AG04450 (cell line): ENCODE results near the gene PRLR. TPM values are rescaled to one million over a fixed set of nuclear protein-coding genes. Genes with fewer than 3 reads are reported as not detected.

ENCODE experiments used
- CTCF ChIA-PET: fragments of 300-600, 350-600 bp; formaldehyde crosslinking; extraction: SDS; loops from one replicate; lab custom pipeline; 2022; ENCODE audit warnings: antibody characterized with exemption, inconsistent platforms; lab: Charles Lee
- POLR2A ChIA-PET: fragments of 350-600 bp; formaldehyde crosslinking; extraction: SDS; loops from one replicate; lab custom pipeline; 2021; ENCODE audit warnings: antibody characterized with exemption, inconsistent platforms; lab: Yijun Ruan, JAX
- DNase-seq: peaks from one replicate; pipeline ENCODE4 v3.0.0-alpha.2; 2011; ENCODE audit warnings: low read depth, low spot score
- H3K27ac ChIP-seq: one replicate; pipeline ENCODE4 v1.5.1; 2012; ENCODE audit warnings: low read depth, low read length, control low read depth
- H3K27me3 ChIP-seq: one replicate; pipeline ENCODE4 v1.6.0; 2012; ENCODE audit warnings: low read length; ENCODE audit not compliant: control insufficient read depth, insufficient read depth
- H3K4me3 ChIP-seq: 2 replicates; pipeline ENCODE4 v1.5.1; 2011; ENCODE audit warnings: mild to moderate bottlenecking, low read depth, low read length, control low read depth
- H3K9me3 ChIP-seq: 2 replicates; pipeline ENCODE4 v1.5.1; 2012; ENCODE audit warnings: low read length; ENCODE audit not compliant: control insufficient read depth, insufficient read depth
- polyA plus RNA-seq: library from polyadenylated mRNA; depleted of rRNA; stranded (reverse); fragments of >200 nt; gene quantifications from 2 replicates; pipeline ENCODE4 v1.2.3, GENCODE V29; 2011
- TF ChIP-seq, protein P1 (sequence below): IDR thresholded peaks from 2 replicates; pipeline ENCODE4 v1.5.1; 2011; ENCODE audit warnings: low read depth, low read length, control low read depth, inconsistent platforms

PRLR gene
- polyA plus RNA-seq, 1 experiment, result not detected

DNA sequence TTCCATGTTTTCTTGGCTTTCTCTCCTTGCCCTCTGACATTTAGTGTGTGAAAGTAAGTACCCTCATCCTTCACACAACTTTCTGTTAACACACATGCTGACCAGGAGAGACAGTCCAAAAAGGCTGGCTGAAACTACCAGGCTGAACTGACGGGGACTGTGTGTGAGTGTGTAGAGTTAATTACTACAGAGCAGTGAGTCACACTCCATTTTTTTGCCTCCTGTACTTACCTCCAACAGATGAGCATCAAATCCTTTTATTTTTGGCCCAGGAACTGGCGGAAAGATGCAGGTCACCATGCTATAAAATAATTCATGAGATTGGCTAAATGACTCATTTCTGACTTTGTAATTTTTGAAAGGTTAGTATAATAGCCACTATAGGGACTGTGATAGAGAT lies 162.3 kb downstream of the PRLR start:
- TF ChIP-seq, protein P1, sequence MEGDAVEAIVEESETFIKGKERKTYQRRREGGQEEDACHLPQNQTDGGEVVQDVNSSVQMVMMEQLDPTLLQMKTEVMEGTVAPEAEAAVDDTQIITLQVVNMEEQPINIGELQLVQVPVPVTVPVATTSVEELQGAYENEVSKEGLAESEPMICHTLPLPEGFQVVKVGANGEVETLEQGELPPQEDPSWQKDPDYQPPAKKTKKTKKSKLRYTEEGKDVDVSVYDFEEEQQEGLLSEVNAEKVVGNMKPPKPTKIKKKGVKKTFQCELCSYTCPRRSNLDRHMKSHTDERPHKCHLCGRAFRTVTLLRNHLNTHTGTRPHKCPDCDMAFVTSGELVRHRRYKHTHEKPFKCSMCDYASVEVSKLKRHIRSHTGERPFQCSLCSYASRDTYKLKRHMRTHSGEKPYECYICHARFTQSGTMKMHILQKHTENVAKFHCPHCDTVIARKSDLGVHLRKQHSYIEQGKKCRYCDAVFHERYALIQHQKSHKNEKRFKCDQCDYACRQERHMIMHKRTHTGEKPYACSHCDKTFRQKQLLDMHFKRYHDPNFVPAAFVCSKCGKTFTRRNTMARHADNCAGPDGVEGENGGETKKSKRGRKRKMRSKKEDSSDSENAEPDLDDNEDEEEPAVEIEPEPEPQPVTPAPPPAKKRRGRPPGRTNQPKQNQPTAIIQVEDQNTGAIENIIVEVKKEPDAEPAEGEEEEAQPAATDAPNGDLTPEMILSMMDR, result no peak
- Histone ChIP-seq H3K27me3 (no peaks in the 10 kb centered on the region), H3K27ac (no peak overlapping the region), H3K4me3 (no peak overlapping the region), H3K9me3 (no peaks in the 10 kb centered on the region)
- ChIA-PET POLR2A (no interaction called here), CTCF (interaction anchor here (0.6 kb wide), 1 partner anchor 20 kb away, joined by 3 read pairs; no protein-coding TSS in a partner anchor)
- no peak for DNase-seq

DNA sequence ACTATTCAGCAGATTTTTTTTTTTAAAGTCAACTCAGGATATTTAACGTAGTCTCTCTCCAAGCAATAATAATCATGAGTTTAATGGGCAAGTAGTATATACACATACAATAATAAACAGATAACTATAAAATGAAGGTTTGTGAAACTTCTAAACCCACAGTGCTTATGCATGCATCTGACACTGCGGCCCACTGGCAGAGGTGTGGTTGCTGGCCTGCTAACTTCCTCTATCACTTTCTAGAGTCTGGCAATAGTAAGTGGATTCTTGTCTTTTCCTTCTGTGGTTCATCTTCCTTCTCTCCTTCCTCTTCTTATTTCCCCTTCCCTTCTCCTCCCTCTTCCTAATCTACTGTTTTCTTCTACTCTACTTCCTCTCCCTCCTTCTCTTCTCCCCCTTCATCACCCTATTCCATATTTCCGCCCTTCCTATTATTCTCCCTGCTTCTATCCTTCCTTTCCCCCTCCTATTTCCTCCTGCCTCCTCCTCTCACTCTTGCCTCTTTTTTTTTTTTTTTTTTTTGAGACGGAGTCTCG lies 164.0 kb downstream of the PRLR start:
- Histone ChIP-seq H3K27me3 (no peaks in the 10 kb centered on the region), H3K4me3 (no peak overlapping the region), H3K27ac (no peak overlapping the region), H3K9me3 (no peaks in the 10 kb centered on the region)
- TF ChIP-seq, protein P1, result no peak
- POLR2A ChIA-PET, result no interaction called here
- DNase-seq, result no peak
- CTCF ChIA-PET, result no interaction called here

DNA sequence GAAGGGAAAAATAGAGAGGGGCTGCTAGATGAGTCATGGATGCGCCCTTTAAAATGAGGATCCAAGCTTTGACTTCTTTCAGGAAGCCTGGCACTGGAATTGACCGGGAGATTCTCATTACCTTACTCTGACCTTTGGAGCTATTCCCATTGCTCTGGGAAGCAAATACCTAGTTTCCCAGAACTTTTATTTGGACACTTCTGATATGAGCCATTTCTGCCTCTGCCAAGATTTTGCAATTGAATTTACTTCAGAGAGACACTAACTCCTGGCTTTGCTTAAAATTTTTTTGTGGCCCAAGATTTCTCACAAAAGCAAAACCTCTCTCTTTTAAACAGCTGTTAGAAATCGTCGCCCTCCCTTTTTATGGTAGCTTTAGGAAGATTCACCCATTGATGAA lies 166.9 kb downstream of the PRLR start:
- Histone ChIP-seq H3K27me3 (no peaks in the 10 kb centered on the region), H3K4me3 (no peak overlapping the region), H3K9me3 (no peaks in the 10 kb centered on the region), H3K27ac (no peak overlapping the region)
- CTCF ChIA-PET, result no interaction called here
- TF ChIP-seq, protein P1, result no peak
- POLR2A ChIA-PET, result no interaction called here
- no peak for DNase-seq

DNA sequence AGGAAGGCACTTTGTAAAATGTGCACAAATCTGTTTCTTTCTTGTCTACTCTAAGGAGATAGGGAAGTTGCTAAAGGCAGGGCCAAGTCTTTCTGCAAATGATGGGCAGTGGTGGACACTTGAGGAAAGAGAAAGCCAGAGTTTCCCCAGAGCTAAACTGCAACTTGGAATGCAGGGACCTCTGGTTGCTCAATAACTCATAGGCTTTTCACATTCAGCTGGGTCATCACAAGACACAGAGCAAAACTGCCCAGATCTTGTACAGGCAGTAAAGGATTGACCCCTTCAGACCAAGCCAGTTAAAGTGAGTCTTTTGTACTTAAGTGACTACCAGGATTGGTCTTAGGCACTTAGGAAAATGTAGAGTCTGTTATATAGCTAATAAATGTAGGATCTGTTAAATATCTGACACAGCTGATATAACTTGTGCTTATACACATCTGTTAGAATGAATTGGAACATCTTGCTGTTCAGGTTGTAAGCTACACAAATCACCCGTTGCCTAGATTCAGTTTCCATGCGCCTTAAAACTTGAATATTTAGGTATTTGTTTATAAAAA lies 169.0 kb downstream of the PRLR start:
- ChIA-PET POLR2A (interaction anchor here (0.6 kb wide), 1 partner anchor 9 kb away, joined by 3 read pairs; no protein-coding TSS in a partner anchor), CTCF (no interaction called here)
- Histone ChIP-seq H3K27ac (no peak overlapping the region), H3K27me3 (no peaks in the 10 kb centered on the region), H3K9me3 (no peaks in the 10 kb centered on the region), H3K4me3 (no peak overlapping the region)
- no peak for DNase-seq
- TF ChIP-seq, protein P1, result no peak

DNA sequence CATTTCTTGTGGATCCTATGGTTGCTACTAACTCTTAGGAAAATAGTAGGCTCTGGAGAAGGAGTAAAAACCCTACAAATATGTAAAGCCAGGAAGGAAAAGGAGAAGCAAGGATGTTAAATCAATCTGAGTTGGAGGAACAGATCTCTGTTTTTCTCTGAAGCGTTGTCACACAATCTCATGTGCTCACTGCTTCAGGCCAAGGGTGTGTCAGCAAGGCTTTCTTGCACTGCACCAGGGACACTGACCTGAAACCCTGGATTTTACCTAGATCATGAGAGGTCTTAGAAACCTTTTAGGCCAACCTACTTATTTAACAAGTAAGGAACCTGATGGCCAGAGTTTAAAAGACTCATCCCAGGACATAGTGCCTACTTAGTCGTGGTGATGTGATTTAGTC lies 170.1 kb downstream of the PRLR start:
- TF ChIP-seq, protein P1, result no peak
- POLR2A ChIA-PET, result no interaction called here
- Histone ChIP-seq H3K27me3 (no peaks in the 10 kb centered on the region), H3K9me3 (no peaks in the 10 kb centered on the region), H3K4me3 (no peak overlapping the region), H3K27ac (no peak overlapping the region)
- CTCF ChIA-PET, result no interaction called here
- DNase-seq, result no peak
